Inflammatory macrophage (primary cell): ENCODE data around the gene ABCC8.

Experiments used
- DNase-seq, 2 donors: peaks; one replicate each; pipeline ENCODE4 v3.0.0-alpha.2; 2020 to 2022

ABCC8 gene

GRCh38 chr11:17385492-17385891, 91.2 kb downstream of the ABCC8 start:
- no peak for DNase-seq

GRCh38 chr11:17384002-17384511, 92.6 kb downstream of the ABCC8 start:
- DNase-seq = peak; percentile 65 to 72

DNA sequence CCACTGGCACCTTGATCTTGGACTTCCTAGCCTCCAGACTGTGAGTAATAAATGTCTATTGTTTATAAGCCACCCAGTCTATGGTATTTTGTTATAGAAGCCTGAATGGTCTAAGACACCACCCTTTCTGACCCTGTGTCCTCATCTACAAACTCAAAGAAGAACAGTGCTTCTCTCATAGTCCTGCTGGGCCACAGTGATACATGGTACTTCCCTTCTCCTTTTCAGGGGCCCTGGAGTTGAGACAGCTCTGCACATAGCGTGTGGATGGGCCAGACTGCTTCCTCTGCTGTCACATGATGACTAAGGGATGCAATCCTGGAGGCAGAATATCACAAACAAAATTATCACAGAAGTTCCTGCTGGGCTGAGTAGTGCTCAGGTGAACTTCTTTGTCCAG, 93.2 kb downstream of the ABCC8 start:
- peak; percentile 86 to 96 for DNase-seq

DNA sequence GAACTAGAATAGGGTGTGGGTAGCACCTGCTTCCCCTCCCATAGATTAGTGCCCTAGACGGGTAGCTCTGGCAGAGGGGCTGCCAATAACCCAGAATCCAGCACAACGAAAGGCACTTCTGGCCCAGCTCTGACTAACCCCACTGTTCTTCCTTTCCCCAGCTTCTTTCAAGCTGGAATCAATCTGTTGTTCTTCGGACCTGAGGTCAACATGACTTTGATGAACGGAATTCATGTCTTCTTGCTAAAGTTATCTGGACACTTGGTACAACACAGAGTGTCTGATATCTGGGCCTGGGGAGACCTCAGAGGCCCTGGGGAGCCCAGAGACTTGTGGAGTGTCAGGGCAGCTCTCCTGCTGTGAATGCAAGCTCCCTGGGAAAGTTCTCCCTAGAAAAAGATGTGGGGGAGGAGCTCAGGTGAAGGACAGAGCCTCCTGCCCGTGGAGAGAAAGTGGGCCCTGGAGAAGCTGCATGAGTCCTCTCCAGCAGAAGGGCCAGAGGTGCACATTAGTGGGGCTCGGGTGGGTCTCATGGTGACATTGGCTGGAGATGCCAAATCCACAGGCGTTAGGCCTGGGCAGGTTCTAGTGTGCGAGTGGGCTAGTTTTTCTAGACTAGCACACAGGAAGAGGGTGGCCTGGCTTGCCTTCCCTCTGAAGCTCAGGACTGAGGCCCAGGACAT, 94.5 kb downstream of the ABCC8 start:
- no peak for DNase-seq

- no peak for DNase-seq
Measured at GRCh38 chr11:17381156-17381555, 95.5 kb downstream of the ABCC8 start.

GRCh38 chr11:17379383-17380180, 97.1 kb downstream of the ABCC8 start:
- DNase-seq = no peak

GRCh38 chr11:17378655-17379054, 98.0 kb downstream of the ABCC8 start:
- no peak for DNase-seq

GRCh38 chr11:17376493-17376892, 100.2 kb downstream of the ABCC8 start:
- no peak for DNase-seq

DNA sequence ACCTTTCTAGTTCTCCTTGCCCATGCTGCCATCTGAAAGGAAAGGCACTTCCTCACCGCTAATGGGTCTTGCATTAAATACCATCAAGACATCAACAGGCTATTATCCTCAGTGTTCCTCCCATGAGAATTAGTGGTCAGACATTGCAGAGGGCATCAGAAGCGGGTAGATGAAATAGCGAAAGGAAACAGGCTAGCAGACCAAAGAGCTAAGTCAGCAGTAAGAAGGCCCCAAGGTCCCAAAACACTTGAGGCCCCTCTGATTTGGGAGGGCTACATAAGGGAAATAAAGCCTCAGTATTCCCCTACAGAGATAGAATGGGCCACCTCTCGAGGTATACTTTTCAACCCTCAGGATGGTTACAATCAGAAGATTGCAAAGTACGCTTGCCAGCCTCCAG, 101.1 kb downstream of the ABCC8 start:
- no peak for DNase-seq

GRCh38 chr11:17371614-17372013, 105.0 kb downstream of the ABCC8 start:
- DNase-seq = no peak

DNA sequence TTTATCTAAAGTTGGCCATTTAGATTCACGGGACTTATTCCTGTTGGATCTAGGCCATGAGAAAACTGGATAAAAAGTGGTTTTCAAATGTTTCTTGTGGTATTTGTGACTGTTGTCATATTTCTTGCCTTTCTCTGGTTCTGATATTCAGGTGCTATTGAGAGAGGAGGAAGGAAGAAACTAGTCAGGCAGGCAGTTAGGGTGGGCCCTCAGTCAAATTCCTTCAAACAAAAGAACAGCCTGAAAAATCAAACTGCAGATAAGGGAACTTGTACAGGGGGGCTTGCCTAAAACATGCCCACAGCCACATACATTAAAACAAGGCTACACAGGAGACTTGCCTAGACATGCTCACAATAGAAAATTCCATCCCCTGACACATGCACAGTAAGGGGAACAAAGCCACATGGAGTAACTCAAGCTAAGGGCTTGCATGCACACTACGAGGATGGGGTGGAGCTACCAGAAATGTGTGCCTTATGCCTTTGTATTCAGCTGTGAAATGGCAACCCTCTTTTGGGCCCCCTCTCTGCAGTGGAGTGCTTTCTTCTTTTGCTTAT, 106.9 kb downstream of the ABCC8 start:
- DNase-seq = no peak

DNA sequence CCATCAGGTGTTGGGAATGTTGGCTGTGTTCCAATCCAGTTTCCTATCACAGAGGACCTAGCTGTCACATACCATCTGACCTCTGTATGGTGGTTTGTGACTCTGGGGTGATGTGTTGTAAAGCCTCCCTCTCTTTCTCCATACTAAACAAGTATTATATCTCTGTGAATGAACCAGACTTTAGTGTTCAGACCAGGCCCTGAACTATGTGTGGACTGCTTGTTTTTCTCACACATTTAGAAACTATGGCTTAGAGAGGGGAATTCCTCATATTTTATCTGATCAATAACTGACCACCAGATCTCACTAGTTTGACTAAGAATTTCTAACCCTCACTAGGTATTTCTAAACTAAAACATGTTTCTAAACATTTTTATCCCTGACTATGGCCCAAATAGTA, 107.6 kb downstream of the ABCC8 start:
- DNase-seq = no peak

GRCh38 chr11:17368551-17368950, 108.1 kb downstream of the ABCC8 start:
- no peak for DNase-seq

GRCh38 chr11:17366495-17366894, 110.2 kb downstream of the ABCC8 start:
- no peak for DNase-seq

- peak; percentile 81 to 83 for DNase-seq
Measured at GRCh38 chr11:17354601-17354991, 122.0 kb downstream of the ABCC8 start.

GRCh38 chr11:17353821-17354600, 122.6 kb downstream of the ABCC8 start:
- no peak for DNase-seq

GRCh38 chr11:17352950-17353820, 123.5 kb downstream of the ABCC8 start:
- DNase-seq = peak; percentile 71 to 77

- DNase-seq = peak; percentile 70 to 83
Measured at GRCh38 chr11:17351510-17352176, 125.0 kb downstream of the ABCC8 start, which contains the start of gene NCR3LG1. Gene NCR3LG1, plus strand, starts transcription at chr11:17351800. Its CDS starts 170 bp downstream, at chr11:17351970.

GRCh38 chr11:17351172-17351509, 125.5 kb downstream of the ABCC8 start:
- DNase-seq = no peak

DNA sequence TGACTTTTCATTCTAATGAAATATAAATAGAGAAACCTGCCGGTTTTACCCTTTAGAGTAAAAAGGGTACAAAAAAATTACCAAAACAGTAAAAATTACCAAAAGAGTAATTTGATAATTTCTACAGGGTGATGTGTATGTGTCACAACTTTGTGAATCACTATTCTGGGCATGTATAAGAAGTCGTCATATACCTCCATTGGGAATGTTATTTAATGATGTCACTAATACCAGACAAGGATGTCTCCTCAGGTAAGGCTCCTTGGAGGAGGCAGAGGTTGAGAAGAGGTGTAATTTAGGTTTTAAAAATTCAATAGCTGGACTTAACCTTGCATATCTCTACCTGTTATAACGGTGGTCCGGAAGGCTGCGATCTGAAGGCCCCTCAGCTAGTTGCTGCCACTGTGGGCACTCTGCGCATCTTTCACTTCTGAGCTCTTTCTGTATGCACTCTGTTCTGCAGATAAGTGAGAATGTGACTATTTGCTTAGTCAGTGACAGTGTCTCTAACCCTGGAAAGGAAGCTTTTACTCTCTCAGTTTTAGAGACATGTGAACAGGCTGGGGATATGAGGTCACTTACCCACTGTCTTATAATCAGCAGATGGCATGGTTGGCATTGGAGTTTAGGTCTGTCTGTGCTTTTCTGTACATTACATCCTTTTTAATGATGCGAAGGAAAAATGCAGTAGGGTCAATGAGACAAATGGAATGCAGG, 126.0 kb downstream of the ABCC8 start:
- peak in 1 of 2 donors; percentile 27 for DNase-seq

GRCh38 chr11:17347676-17348075, 129.0 kb downstream of the ABCC8 start:
- no peak for DNase-seq
